OCI-LY3 (cell line): ENCODE measurements around the gene TMEM94.

Experiments used
- CTCF ChIP-seq: fragments of 200-600, 300-600 bp; sonication (generic); IDR thresholded peaks from 2 replicates; pipeline ENCODE4 v1.5.1; 2014; ENCODE audit warnings: antibody characterized with exemption, low read length, low read depth
- EZH2phosphoT487 ChIP-seq: fragments of 200-600 bp; shearing (Covaris generic); IDR thresholded peaks from 2 replicates; pipeline ENCODE4 v1.6.1; 2018; ENCODE audit warnings: antibody characterized with exemption, mixed run types, low read depth

GRCh38 chr17:75546181-75546580 lies 89.7 kb downstream of the TMEM94 start:
- TF ChIP-seq CTCF (no peak), EZH2phosphoT487 (no peak)
